Fibroblast of skin of right quadriceps (primary cell): ENCODE results near the gene XG.
"Not testable (repeated sequence)": the region's sequence is repeated elsewhere in the genome, so short reads cannot be mapped to it uniquely, and the experiment has no call there.

Experiments
- DNase-seq: peaks from one replicate; pipeline ENCODE4 v3.0.0-alpha.2; 2013

The XG gene

DNA sequence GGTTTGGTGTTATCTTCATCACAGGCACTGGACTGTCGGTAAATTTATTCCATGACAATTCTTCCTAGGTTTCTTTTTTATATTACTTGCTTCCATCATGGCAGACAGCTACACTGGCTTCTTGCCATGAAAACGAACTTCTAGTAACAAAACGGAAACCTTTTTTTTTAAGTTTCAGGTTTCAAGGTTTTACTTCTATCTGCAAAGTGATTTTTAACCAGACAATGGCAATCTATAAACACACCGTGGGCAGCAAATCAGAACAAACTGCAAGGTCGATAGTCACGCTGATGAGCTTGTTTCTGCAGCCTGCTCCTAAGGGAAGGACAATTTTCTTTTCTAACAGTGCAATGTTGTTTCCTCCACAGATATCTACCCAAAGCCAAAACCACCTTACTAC lies 29.9 kb downstream of the XG start:
- no peak for DNase-seq

DNA sequence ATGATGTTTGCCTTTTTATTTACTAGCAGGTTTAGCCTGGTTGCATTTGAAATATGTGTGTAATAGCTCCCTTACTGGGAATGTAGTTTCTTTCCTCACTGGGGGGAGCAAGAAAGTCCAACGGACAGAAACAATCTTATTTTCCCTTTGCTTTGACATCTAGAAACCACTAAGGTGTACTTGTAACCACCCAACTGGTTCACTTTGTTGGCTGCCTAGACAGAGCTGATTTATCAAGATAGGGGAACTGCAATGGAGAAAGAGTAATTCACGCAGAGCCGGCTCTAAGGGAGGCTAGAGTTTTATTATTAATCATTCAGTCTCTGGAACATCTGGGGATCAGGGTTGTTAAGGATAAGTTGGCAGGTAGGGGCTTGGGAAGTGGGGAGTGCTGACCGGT lies 30.3 kb downstream of the XG start:
- no peak for DNase-seq

DNA sequence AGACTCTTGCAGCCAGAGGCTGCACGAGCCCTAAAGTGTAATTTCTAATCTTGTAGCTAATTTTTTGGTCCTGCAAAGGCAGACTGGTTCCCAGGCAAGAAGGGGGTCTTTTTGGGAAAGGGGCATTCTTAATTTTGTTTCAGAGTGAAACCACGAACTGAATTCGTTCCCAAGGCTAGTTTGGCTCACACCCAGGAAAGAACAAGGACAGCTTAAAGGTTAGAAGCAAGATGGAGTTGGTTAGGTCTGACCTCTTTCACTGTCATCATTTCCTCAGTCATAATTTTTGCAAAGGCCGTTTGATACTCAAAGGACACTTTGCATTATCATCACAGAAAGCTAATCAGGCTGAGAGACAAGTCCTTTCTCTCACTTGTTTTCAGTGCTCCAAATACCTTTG lies 30.9 kb downstream of the XG start:
- no peak for DNase-seq

DNA sequence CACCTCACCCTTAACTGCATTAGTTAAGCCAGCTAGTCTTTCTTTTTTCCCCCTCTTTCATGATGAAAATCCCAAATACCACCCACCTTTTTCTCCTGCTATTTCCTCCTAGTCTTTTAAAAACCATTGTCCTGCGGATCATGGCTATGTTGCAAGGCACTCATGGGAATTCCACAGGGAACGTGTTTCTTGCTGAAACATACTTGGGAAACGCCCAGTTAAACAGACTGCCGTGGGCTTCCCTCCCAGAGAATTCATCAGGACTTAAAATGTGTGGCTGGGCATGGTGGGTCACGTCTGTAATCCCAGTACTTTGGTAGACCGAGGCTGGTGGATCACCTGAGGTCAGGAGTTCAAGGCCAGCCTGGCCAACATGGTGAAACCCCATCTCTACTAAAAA lies 32.2 kb downstream of the XG start:
- DNase-seq, result no peak

DNA sequence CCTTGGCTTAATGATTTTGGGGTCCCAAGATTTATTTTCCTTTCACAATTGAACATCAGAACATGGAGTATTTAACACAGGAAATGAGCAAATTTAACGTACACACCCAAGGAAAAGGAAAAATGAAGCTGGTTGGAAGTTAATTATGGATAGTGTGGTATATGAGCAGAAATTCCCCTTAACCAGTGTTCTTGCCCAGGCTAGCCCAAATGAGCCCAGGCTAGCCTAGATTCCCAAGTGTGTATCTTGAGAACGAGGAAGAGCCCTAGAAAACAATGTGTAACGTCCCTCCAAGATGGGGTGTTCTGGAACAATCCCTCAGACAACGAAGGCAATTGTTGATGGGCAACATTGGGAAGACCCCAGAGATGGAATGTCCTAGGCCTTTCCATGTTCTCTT lies 33.7 kb downstream of the XG start:
- no peak for DNase-seq

DNA sequence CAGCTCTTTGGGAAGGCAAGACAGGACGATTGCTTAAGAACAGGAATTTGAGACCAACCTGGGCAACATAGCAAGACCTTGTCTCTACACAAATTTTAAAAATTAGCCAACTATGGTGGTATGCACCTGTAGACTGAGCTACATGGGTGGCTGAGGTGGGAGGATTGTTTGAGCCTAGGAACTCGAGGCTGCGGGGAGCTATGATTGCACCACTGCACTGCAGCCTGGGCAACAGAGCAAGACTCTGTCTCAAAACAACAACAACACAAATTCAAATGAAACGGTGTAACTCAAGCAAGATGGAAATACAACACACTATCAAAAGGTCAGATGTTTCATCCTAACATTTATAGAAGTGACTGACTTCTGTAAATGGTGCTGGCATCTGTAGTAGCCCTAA lies 37.1 kb downstream of the XG start:
- DNase-seq, result no peak

DNA sequence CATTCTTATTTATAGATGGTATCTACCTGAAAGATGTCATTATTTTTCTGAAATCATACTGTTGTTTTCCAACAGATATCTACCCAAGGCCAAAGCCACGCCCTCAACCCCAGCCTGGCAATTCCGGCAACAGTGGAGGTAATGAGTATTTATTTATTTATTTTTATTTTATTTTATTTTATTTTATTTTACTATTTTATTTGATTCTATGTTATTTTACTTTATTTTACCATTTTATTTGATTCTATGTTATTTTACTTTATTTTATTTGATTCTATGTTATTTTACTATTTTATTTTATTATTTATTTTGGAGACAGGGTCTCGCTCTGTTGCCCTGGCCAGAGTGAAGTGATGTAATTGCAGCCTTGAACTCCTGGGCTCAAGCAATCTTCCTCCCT lies 37.7 kb downstream of the XG start:
- DNase-seq, result no peak

DNA sequence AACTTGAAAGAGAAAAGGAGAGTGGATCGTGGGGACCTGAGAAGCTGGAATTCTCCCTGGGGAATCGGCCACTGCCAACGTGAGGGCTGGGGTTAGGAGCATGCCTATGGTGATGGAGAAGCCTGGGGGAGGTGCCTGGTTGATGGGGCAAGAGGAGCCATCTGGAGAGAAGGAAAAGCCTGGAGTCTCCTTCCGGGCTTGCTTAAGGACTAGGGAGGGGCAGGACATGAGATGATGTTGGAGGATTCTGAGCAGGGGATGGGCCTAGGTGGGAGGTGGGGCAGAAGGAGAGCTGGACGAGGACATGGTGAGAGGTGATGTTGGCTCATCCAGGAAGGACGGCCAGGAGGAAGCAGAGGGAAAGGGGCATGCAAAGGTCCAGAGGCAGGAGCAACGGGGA lies 41.9 kb downstream of the XG start:
- DNase-seq, result no peak

DNA sequence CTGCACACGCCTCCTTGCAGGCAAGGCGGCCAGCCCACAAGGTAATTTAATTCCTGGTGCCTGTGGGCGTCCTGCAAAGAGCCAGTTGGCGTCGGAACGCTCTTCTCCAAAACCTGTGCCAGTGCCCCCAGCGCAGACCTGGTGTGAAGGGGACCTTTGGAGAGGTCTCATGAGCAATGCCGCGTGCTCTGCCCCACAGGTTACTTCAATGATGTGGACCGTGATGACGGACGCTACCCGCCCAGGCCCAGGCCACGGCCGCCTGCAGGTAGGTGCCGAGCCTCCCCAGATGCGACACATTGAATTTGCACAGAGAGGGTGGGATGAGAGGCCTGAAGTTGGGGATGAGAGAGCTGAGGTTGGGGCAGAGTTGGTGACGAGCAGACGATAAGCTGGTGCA lies 42.5 kb downstream of the XG start:
- no peak for DNase-seq

DNA sequence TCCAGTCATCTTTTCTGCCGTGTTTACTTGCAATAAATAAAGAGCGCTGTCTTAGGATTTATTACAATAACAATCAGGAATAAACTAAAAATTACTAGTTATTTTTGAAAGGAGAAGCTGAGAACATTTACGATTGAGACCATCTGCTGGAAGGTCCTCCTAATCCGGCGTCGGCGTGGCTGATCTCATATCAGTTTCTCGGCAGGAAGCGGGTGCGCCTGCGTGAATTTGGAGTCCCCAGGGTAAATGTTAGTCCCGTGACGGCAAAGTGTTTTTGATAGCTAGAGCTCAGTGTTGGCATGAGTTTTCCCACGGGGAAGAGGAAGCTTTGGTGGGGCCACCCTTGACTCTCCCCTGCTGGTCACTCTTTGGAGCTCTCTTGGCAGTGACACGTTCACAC lies 45.0 kb downstream of the XG start:
- not testable (repeated sequence) for DNase-seq

DNA sequence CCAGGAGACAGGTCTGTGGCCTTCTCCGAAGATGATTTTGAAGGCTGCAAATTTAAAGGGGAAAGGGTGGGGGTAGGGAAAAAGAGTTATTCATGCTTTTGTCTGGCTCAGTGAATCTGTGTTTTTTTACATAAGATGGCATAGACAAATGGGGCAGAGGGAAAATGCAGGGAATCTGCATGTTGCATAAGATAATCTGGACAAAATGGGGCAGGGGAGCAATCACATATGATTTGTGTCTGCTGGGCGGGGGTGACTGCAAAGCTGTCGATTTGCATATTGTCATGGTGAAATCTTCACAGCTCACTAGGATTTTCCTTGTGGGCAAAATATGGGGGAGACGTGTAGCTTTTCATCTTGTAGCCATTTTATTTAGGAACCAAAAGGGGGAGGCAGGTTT lies 47.5 kb downstream of the XG start:
- no peak for DNase-seq

DNA sequence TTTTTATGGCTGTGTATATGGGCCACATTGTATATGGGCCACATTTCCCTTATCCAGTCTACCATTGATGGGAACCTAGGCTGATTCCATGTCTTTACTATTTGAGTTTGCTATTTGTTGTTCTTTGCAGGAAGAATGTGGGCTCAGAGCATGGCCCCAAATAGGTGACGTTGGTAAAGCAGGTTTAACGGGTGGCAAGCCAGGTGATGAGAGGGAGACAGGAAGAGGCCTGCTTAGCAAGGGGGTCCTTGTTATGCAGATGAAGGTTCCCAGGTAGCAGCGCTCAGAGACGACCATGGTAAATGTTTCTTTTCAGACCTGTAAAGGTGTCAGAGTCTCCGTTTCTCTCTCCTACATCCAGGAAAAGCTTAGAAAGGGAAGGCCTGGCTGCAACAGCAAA lies 48.1 kb downstream of the XG start:
- not testable (repeated sequence) for DNase-seq

DNA sequence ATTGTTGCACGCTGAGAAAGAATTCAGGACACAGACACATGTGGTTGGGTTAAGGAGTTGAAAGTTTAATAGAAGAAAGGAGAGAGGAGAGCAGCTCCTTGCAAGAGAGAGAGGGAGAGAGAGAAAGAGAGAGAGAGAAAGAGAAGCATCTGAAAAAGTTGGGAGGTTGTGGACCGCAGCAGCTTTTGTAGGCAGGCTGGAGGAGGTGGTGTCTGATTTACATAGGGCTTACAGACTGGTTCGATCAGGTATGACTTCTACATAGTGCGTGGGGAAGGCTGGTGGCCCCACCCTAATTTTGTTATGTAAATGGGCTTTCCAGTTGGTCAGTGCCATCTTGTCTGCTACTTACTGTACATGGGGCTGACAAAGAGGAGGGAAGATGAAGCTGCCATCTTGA lies 49.4 kb downstream of the XG start:
- no peak for DNase-seq

DNA sequence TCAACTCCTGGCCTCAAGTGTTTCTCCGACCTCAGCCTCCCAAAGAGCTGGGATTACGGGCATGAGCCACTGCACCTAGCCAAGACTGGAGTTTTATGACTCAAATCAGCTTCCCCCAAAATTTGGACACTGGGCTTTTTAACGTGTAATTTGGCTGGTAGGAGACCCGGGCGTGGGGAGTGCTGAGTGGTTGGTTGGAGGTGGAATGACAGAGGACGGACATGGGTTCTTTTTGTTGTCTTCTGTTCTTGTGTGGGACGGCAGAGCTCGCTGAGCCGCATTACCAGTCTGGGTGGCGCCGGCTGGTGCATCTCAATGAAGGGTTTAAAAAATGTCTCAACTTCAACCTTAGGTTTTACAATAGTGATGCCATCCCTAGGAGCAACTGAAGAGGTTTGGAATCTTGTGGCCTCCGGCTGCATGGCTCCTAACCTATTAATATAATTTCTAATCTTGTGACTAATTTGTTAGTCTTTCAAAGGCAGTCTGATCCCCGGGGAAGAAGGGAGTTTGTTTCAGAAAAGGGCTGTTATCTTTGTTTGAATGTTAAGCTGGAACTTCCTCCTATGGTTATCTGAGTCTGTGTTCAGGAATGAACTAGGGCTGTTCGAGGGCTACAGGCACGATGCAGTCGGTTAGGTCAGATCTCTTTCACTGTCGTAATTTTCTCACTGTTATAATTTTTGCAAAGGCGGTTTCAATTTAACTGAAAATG lies 50.7 kb downstream of the XG start:
- peak; percentile 50 for DNase-seq

DNA sequence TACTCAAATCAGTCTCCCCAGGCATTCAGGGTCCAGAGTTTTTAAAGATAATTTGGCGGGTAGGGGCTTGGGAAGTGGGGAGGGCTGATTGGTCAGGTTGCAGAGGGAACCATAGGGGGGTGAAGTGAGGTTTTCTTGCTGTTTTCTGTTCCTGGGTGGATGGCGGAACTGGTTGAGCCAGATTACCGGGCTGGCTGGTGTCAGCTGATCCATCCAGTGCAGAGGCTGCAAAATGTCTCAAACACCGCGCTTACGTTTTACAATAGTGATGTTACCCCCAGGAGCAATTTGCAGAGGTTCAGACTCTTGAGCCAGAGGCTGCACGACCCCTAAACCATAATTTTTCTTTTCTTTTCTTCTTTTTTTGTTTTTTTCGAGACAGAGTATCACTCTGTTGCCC lies 51.6 kb downstream of the XG start:
- not testable (repeated sequence) for DNase-seq

DNA sequence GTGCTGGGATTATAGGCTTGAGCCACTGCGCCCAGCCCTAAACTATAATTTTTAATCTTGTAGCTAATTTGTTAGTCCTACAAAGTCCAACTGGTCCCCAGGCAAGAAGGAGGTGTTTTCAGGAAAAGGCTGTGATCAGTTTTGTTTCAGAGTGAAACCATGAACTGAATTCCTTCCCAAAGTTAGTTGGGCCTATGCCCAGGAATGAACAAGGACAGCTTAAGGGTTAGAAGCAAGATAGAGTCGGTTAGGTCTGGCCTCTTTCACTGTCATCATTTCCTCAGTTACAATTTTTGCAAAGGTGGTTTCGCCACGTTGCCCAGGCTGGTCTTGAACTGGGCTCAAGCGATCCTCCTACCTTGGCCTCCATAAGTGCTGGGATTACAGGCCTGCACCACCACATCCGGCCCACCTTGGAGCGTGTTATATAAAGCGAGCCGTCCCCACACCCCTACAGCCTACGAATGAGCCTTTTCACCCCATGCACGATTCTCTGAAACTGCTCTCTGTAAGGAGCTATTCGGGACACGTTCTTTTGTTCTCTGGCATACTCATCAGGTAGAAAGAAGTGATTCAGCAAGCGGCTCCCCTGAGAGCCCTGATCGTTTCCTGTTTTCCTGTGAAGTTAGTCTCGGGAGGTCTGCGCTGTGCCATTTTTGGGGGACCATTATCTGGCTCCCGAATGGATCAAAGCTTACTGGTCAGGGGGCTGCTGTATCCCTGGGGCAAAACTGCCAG lies 52.4 kb downstream of the XG start:
- peak; percentile 32 for DNase-seq

DNA sequence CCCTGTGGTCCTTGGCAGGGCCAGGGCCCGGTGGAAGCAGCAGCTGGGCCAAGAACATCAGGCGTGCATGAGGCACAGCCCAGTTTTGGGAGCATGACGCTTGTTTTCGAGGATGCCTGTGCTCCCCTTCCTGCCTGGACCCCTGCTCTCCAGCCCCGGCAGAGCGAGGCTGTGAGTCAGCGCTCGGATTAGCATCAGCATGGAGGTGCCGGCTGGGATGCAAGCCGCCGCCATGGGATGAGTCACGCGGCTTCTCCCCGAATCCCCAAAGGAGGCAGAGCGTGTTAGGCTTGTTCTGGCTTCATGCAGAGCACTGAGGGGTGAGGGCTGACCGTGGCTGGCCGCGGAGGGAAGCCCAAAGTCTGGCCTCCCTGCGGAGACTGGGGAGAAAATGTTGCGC lies 53.0 kb downstream of the XG start:
- DNase-seq, result peak; percentile 86

DNA sequence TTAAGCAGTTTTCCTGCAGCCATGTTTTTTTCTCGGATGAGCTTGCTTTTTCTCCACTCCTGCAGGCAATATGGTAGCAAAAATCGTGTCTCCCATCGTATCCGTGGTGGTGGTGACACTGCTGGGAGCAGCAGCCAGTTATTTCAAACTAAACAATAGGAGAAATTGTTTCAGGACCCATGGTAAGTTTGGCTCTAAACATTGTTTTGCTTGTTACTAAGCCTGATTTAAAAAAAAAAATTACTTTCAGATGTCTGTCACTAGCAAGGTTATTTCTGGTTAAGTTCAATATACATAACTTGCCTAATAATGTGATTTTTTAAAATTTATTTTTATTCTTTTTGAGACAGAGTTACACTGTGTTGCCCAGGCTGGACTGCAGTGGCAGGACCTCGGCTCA lies 59.4 kb downstream of the XG start:
- DNase-seq, result no peak

DNA sequence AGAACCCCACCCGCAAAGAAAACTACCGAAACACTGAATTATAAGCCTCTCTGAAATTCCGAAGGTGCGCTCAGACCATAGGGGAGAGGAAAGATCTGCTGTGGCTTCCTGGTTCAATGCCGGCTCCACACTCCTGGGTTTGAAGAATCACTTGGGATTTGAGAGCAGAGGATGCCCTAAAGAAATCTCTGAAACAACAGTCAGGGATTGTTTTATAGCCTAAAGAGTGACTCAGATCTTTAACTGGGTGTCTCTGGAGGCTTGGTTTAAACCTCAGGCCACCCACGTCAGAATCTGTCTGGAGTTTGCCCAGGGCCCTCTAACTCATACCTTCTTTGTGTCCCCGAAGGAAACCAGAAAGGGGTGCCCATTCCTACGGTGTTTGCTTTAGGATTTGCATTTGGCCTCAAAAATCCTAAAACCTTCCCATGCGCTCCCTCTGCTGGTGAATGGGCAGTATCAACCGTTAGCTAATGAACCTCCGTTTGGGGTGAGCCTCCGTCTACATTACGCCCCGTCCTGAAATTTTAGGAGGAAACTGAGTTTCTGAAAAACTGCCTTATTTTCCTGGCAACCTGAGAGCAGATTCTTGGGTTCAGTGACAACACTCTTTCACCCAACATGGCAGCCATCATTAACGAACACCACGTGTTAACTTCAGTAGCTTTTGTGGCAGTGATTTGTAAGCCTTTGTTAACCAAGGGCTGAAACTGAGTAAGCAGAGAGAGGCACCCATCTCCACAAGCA lies 60.5 kb downstream of the XG start:
- DNase-seq, result peak; percentile 60

DNA sequence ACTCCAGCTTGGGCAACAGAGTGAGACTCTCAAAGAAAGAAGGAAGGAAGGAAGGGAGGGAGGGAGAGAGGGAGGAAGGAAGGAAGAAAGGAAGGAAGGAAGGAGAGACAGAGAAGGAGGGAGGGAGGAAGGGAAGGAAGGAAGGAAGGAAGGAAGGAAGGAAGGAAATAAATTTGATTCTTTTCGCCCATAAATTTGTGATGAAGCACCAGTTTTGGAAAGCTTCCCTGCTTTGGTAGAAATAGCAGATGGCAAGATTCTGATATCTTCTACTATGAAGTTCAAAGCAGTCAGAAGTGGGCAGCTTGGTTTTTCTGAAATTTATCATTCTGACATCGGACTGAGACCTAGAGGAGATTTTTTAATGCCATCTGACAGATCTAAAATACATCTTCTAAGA lies 65.2 kb downstream of the XG start:
- no peak for DNase-seq

DNA sequence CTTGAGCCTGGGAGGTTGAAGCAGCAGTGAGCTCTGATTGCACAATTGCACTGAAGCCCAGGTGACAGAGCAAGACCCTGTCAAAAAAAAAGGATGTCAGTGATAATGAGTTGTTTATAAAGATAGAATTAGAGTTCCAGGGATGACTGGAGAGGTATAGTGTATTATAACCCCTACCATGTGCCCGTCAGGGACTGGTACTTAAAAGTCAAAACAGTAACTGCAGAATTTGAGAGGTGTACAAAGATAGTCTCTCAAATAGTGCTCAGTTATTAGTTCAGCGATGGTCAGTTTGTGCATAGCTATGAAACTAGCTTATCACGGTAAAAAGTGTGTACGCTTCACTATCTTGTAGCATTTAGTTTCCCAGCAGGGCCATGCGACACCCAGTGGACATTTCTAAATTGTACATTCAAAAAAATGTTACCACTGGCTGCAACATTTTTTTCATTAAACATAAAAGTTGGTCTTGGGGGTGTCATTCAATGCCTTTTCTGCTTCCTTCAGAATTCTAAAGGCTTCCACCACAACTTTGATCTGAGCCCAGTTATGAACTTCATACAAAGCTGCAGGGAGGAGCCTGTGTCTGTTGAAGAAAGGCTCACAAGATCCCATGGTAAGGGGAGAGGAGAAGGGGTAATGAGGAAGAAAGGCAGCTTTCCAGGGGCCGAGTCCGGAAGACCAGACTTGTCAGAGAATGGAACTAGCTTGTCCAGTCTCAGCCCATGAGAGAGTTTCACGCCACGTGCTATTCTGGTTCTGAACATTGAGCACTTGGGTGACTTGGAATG lies 67.7 kb downstream of the XG start:
- peak; percentile 10 for DNase-seq

DNA sequence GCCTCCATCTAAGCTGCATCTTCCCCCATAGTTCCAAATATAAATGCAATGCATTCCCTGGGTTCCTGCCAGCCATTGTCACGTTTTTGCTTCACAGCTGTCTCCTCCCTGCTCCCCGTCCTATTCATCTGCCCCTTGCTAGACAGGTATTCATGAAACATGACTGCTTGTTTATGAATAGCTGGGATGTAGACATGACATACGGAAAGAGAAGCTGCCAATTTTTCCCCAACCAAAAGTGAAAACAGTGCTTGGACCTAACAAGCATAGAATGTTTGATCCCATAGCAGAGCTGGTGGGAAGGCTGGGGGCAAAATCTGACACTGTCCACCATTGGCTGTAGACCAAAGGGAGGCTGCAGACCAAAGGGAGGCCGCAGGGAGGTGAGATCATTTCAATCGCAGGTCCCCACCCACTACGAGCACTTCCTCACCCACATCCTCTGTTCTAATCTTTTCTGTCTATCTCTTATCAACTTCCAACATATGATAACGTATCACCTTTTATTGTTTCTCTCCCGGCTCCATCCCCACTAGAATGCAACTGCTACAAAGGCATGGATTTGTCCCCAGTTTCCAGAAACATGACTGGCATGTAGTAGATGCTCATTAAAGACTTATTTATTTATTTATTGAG lies 68.4 kb downstream of the XG start:
- no peak for DNase-seq
